OCI-LY1 (cell line): Measurements from ENCODE around the gene TRIB2.

Source experiments
- H2AFZ ChIP-seq: fragments of 200-600 bp; sonication (generic), shearing (Covaris generic); 2 replicates; pipeline ENCODE4 v1.6.0; 2014; ENCODE audit warnings: antibody characterized with exemption, mild to moderate bottlenecking, low read length
- H3F3A ChIP-seq: fragments of 200-600 bp; sonication (generic), shearing (Covaris generic); 2 replicates; pipeline ENCODE4 v1.6.0; 2014; ENCODE audit warnings: mild to moderate bottlenecking, antibody characterized with exemption, low read length, moderate library complexity; ENCODE audit not compliant: insufficient read depth
- H3K27ac ChIP-seq: fragments of 200-600 bp; sonication (generic); 2 replicates; pipeline ENCODE4 v1.5.1; 2014; ENCODE audit warnings: low read length, mixed run types, mild to moderate bottlenecking, low read depth; ENCODE audit not compliant: poor library complexity, severe bottlenecking
- H3K27me3 ChIP-seq: fragments of 200-600 bp; sonication (generic); 2 replicates; pipeline ENCODE4 v1.6.0; 2014; ENCODE audit warnings: antibody characterized with exemption, mild to moderate bottlenecking, low read length, moderate library complexity; ENCODE audit not compliant: insufficient read depth
- H3K36me3 ChIP-seq: fragments of 200-600 bp; sonication (generic); 2 replicates; pipeline ENCODE4 v1.6.1; 2014; ENCODE audit warnings: mild to moderate bottlenecking, antibody characterized with exemption, low read length, moderate library complexity, mixed read lengths; ENCODE audit not compliant: insufficient read depth
- H3K4me1 ChIP-seq: fragments of 200-600 bp; sonication (generic); 2 replicates; pipeline ENCODE4 v1.5.1; 2014; ENCODE audit warnings: mild to moderate bottlenecking, low read length, moderate library complexity; ENCODE audit not compliant: insufficient read depth, severe bottlenecking
- H3K4me2 ChIP-seq: fragments of 200-600 bp; sonication (generic), shearing (Covaris generic); 2 replicates; pipeline ENCODE4 v1.6.1; 2014; ENCODE audit warnings: low read length
- H3K4me3 ChIP-seq: fragments of 200-600 bp; sonication (generic); 2 replicates; pipeline ENCODE4 v1.5.1; 2014; ENCODE audit warnings: low read length, low read depth, mild to moderate bottlenecking, mixed read lengths; ENCODE audit not compliant: poor library complexity, severe bottlenecking
- H3K79me2 ChIP-seq: fragments of 200-600 bp; shearing (Covaris generic); 2 replicates; pipeline ENCODE4 v1.6.1; 2016; ENCODE audit warnings: mixed run types, low read length, mixed read lengths; ENCODE audit not compliant: insufficient read depth
- H3K9ac ChIP-seq: fragments of 200-600 bp; sonication (generic), shearing (Covaris generic); 2 replicates; pipeline ENCODE4 v1.6.1; 2014; ENCODE audit warnings: mild to moderate bottlenecking, low read length, mixed read lengths
- H3K9me2 ChIP-seq: fragments of 200-600 bp; sonication (generic), shearing (Covaris generic); 2 replicates; pipeline ENCODE4 v1.6.1; 2014; ENCODE audit warnings: low read depth, mild to moderate bottlenecking, low read length, mixed read lengths
- H3K9me3 ChIP-seq: fragments of 200-600 bp; shearing (Covaris generic); 2 replicates; pipeline ENCODE4 v1.6.1; 2014; ENCODE audit warnings: low read length, mixed read lengths
- H4K20me1 ChIP-seq: fragments of 200-600 bp; sonication (generic), shearing (Covaris generic); 2 replicates; pipeline ENCODE4 v1.6.0; 2016; ENCODE audit warnings: mild to moderate bottlenecking, low read length; ENCODE audit not compliant: insufficient read depth
- CTCF ChIP-seq: fragments of 200-600 bp; sonication (generic), shearing (Covaris generic); IDR thresholded peaks from 2 replicates; pipeline ENCODE4 v1.5.1; 2017; ENCODE audit warnings: mild to moderate bottlenecking, antibody characterized with exemption, low read length, moderate library complexity, mixed read lengths
- EZH2 ChIP-seq: fragments of 200-600 bp; sonication (generic), shearing (Covaris generic); IDR thresholded peaks from 2 replicates; pipeline ENCODE4 v1.8.0; 2017; ENCODE audit warnings: borderline replicate concordance, mixed run types, mild to moderate bottlenecking, antibody characterized with exemption, low read length, moderate library complexity, mixed read lengths

Gene TRIB2

GRCh38 chr2:12712881-12713280 lies 3.9 kb upstream of the TRIB2 start:
- TF ChIP-seq EZH2 (no peak), CTCF (no peak)
- Histone ChIP-seq H3K36me3 (no peaks in the 10 kb centered on the region), H3K4me3 (no peak overlapping the region), H3K79me2 (peaks cover 4% of the 10 kb centered on the region), H2AFZ (no peak overlapping the region), H3F3A (no peaks in the 10 kb centered on the region), H3K9me3 (no peaks in the 10 kb centered on the region), H3K9me2 (no peaks in the 10 kb centered on the region), H3K4me1 (peaks cover 50% of the 10 kb centered on the region), H3K9ac (no peak overlapping the region), H4K20me1 (no peaks in the 10 kb centered on the region), H3K27ac (peak overlapping the region; percentile 33), H3K27me3 (no peaks in the 10 kb centered on the region), H3K4me2 (no peak overlapping the region)

GRCh38 chr2:12714391-12715221 lies 2.1 kb upstream of the TRIB2 start:
- peaks cover 38% of the 10 kb centered on the region for H3K4me1 ChIP-seq
- no peak overlapping the region; the same call in 1 of the 2 replicates for H3K9ac ChIP-seq
- peak overlapping the region; percentile 91 for H3K4me3 ChIP-seq
- H4K20me1 ChIP-seq: no peaks in the 10 kb centered on the region
- peak overlapping the region; percentile 79 for H3K27ac ChIP-seq
- H3F3A ChIP-seq: no peaks in the 10 kb centered on the region
- H3K36me3 ChIP-seq: peaks cover 17% of the 10 kb centered on the region
- H3K79me2 ChIP-seq: peaks cover 21% of the 10 kb centered on the region
- H2AFZ ChIP-seq: no peak overlapping the region
- TF ChIP-seq EZH2 (no peak), CTCF (no peak)
- H3K9me2 ChIP-seq: no peaks in the 10 kb centered on the region
- no peaks in the 10 kb centered on the region for H3K27me3 ChIP-seq
- H3K4me2 ChIP-seq: peak overlapping the region; percentile 69
- H3K9me3 ChIP-seq: no peaks in the 10 kb centered on the region

- Histone ChIP-seq H3K9me2 (no peaks in the 10 kb centered on the region), H4K20me1 (no peaks in the 10 kb centered on the region), H3K79me2 (peaks cover 30% of the 10 kb centered on the region), H3K4me3 (peak overlapping the region; percentile 91), H3K9me3 (no peaks in the 10 kb centered on the region), H2AFZ (no peak overlapping the region), H3K27me3 (no peaks in the 10 kb centered on the region), H3K4me2 (peak overlapping the region; percentile 69), H3K4me1 (peaks cover 33% of the 10 kb centered on the region), H3K9ac (peak overlapping the region; percentile 75; the same call in 1 of the 2 replicates), H3F3A (no peaks in the 10 kb centered on the region), H3K27ac (peak overlapping the region; percentile 79), H3K36me3 (peaks cover 18% of the 10 kb centered on the region)
- TF ChIP-seq CTCF: no peak
- no peak for TF ChIP-seq EZH2
Observed at GRCh38 chr2:12715258-12716031, 1.3 kb upstream of the TRIB2 start.
